OCI-LY1 (cell line): ENCODE measurements around the gene IL1R2.

Experiments
- H2AFZ ChIP-seq: fragments of 200-600 bp; sonication (generic), shearing (Covaris generic); 2 replicates; pipeline ENCODE4 v1.6.0; 2014; ENCODE audit warnings: antibody characterized with exemption, mild to moderate bottlenecking, low read length
- H3F3A ChIP-seq: fragments of 200-600 bp; sonication (generic), shearing (Covaris generic); 2 replicates; pipeline ENCODE4 v1.6.0; 2014; ENCODE audit warnings: mild to moderate bottlenecking, antibody characterized with exemption, low read length, moderate library complexity; ENCODE audit not compliant: insufficient read depth
- H3K27ac ChIP-seq: fragments of 200-600 bp; sonication (generic); 2 replicates; pipeline ENCODE4 v1.5.1; 2014; ENCODE audit warnings: low read length, mixed run types, mild to moderate bottlenecking, low read depth; ENCODE audit not compliant: poor library complexity, severe bottlenecking
- H3K27me3 ChIP-seq: fragments of 200-600 bp; sonication (generic); 2 replicates; pipeline ENCODE4 v1.6.0; 2014; ENCODE audit warnings: antibody characterized with exemption, mild to moderate bottlenecking, low read length, moderate library complexity; ENCODE audit not compliant: insufficient read depth
- H3K36me3 ChIP-seq: fragments of 200-600 bp; sonication (generic); 2 replicates; pipeline ENCODE4 v1.6.1; 2014; ENCODE audit warnings: mild to moderate bottlenecking, antibody characterized with exemption, low read length, moderate library complexity, mixed read lengths; ENCODE audit not compliant: insufficient read depth
- H3K4me1 ChIP-seq: fragments of 200-600 bp; sonication (generic); 2 replicates; pipeline ENCODE4 v1.5.1; 2014; ENCODE audit warnings: mild to moderate bottlenecking, low read length, moderate library complexity; ENCODE audit not compliant: insufficient read depth, severe bottlenecking
- H3K4me2 ChIP-seq: fragments of 200-600 bp; sonication (generic), shearing (Covaris generic); 2 replicates; pipeline ENCODE4 v1.6.1; 2014; ENCODE audit warnings: low read length
- H3K4me3 ChIP-seq: fragments of 200-600 bp; sonication (generic); 2 replicates; pipeline ENCODE4 v1.5.1; 2014; ENCODE audit warnings: low read length, low read depth, mild to moderate bottlenecking, mixed read lengths; ENCODE audit not compliant: poor library complexity, severe bottlenecking
- H3K79me2 ChIP-seq: fragments of 200-600 bp; shearing (Covaris generic); 2 replicates; pipeline ENCODE4 v1.6.1; 2016; ENCODE audit warnings: mixed run types, low read length, mixed read lengths; ENCODE audit not compliant: insufficient read depth
- H3K9ac ChIP-seq: fragments of 200-600 bp; sonication (generic), shearing (Covaris generic); 2 replicates; pipeline ENCODE4 v1.6.1; 2014; ENCODE audit warnings: mild to moderate bottlenecking, low read length, mixed read lengths
- H3K9me2 ChIP-seq: fragments of 200-600 bp; sonication (generic), shearing (Covaris generic); 2 replicates; pipeline ENCODE4 v1.6.1; 2014; ENCODE audit warnings: low read depth, mild to moderate bottlenecking, low read length, mixed read lengths
- H3K9me3 ChIP-seq: fragments of 200-600 bp; shearing (Covaris generic); 2 replicates; pipeline ENCODE4 v1.6.1; 2014; ENCODE audit warnings: low read length, mixed read lengths
- H4K20me1 ChIP-seq: fragments of 200-600 bp; sonication (generic), shearing (Covaris generic); 2 replicates; pipeline ENCODE4 v1.6.0; 2016; ENCODE audit warnings: mild to moderate bottlenecking, low read length; ENCODE audit not compliant: insufficient read depth
- CTCF ChIP-seq: fragments of 200-600 bp; sonication (generic), shearing (Covaris generic); IDR thresholded peaks from 2 replicates; pipeline ENCODE4 v1.5.1; 2017; ENCODE audit warnings: mild to moderate bottlenecking, antibody characterized with exemption, low read length, moderate library complexity, mixed read lengths
- EZH2 ChIP-seq: fragments of 200-600 bp; sonication (generic), shearing (Covaris generic); IDR thresholded peaks from 2 replicates; pipeline ENCODE4 v1.8.0; 2017; ENCODE audit warnings: borderline replicate concordance, mixed run types, mild to moderate bottlenecking, antibody characterized with exemption, low read length, moderate library complexity, mixed read lengths

The IL1R2 gene

GRCh38 chr2:102043560-102043959 lies 51.8 kb downstream of the IL1R2 start:
- H3K79me2 ChIP-seq = no peaks in the 10 kb centered on the region
- H3K9me2 ChIP-seq = no peaks in the 10 kb centered on the region
- H3K4me1 ChIP-seq = no peaks in the 10 kb centered on the region
- H3K27me3 ChIP-seq = no peaks in the 10 kb centered on the region
- no peaks in the 10 kb centered on the region for H3K36me3 ChIP-seq
- TF ChIP-seq CTCF (no peak), EZH2 (no peak)
- no peaks in the 10 kb centered on the region for H3K9me3 ChIP-seq
- no peak overlapping the region for H3K9ac ChIP-seq
- H2AFZ ChIP-seq = no peak overlapping the region
- H3K4me2 ChIP-seq = no peak overlapping the region
- H3K27ac ChIP-seq = no peak overlapping the region
- no peaks in the 10 kb centered on the region for H3F3A ChIP-seq
- no peak overlapping the region for H3K4me3 ChIP-seq
- H4K20me1 ChIP-seq = no peaks in the 10 kb centered on the region

DNA sequence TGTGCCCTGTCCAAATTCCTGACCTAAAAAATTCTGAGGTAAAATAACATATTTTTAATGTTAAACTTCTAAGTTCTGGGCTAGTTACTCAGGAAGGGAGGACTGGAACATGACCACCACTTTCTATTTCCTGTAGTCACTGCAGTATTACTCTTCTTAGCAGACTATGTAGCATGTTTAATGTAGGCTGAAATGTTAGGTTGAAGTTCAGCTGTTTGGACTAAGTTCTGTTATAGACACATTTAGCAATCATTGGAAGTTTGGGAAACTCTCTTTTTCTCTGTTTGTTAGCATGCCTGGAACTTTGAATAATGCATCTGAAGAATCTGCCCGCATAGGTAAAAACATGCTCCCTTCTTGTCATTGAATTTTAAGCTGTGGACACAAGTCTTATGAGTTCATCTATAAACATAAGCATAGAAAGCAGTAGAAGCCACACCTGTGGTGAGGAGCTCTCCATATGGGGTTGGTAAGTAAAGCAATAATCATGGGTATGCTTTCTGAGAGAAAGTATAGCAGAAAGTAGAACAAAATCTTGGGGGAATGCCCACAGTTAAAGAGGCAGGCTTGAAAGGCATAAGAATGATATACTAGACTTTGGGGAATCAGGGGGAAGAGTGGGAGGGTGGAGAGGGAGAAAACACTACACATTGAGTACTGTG lies 52.6 kb downstream of the IL1R2 start:
- Histone ChIP-seq H2AFZ (no peak overlapping the region), H3K4me3 (no peak overlapping the region), H3K79me2 (no peaks in the 10 kb centered on the region), H3K36me3 (no peaks in the 10 kb centered on the region), H3K9ac (no peak overlapping the region), H3K4me2 (no peak overlapping the region), H3K9me2 (no peaks in the 10 kb centered on the region), H3K9me3 (no peaks in the 10 kb centered on the region), H4K20me1 (no peaks in the 10 kb centered on the region), H3K4me1 (no peaks in the 10 kb centered on the region), H3F3A (no peaks in the 10 kb centered on the region), H3K27ac (no peak overlapping the region), H3K27me3 (no peaks in the 10 kb centered on the region)
- TF ChIP-seq EZH2 = no peak
- TF ChIP-seq CTCF = no peak

GRCh38 chr2:102044967-102045489 lies 53.3 kb downstream of the IL1R2 start:
- H3K9me2 ChIP-seq = no peaks in the 10 kb centered on the region
- no peak for TF ChIP-seq EZH2
- no peak for TF ChIP-seq CTCF
- no peak overlapping the region for H2AFZ ChIP-seq
- no peak overlapping the region for H3K9ac ChIP-seq
- no peaks in the 10 kb centered on the region for H3K27me3 ChIP-seq
- no peaks in the 10 kb centered on the region for H3K9me3 ChIP-seq
- H3K4me1 ChIP-seq = no peaks in the 10 kb centered on the region
- no peak overlapping the region for H3K4me3 ChIP-seq
- H3K79me2 ChIP-seq = no peaks in the 10 kb centered on the region
- no peaks in the 10 kb centered on the region for H4K20me1 ChIP-seq
- no peaks in the 10 kb centered on the region for H3K36me3 ChIP-seq
- H3K4me2 ChIP-seq = no peak overlapping the region
- no peak overlapping the region for H3K27ac ChIP-seq
- no peaks in the 10 kb centered on the region for H3F3A ChIP-seq
